Dedifferentiated amniotic fluid mesenchymal stem cell (primary cell): Measurements from ENCODE around the gene RPGRIP1L.

ENCODE experiments used
- DNase-seq: peaks from one replicate; pipeline ENCODE4 v3.0.0-alpha.2; 2016; ENCODE audit errors: extremely low spot score

RPGRIP1L gene

GRCh38 chr16:53654946-53655345 lies 48.7 kb downstream of the RPGRIP1L start:
- no peak for DNase-seq

- DNase-seq, result no peak
These were observed 52.3 kb downstream of the RPGRIP1L start for GRCh38 chr16:53651357-53651756.

GRCh38 chr16:53646506-53646905 lies 57.2 kb downstream of the RPGRIP1L start:
- DNase-seq, result no peak

DNA sequence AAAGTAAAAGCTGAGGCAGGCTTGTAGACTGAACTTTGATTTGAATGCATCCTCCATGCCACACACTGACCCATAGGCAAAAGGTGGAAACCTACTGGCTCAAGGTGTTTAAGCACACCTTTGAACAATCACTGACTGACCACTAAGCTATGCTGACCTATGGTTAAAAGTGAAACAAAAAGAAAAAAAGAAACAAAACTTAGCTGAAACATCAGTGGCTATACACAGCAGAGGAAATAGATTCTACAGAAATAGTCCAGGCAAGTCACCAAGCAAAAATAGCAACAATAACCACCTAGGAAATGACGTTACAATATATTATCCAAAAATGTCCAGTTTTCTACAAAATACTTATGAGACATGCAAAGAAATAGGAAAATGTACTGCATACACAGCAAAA lies 60.2 kb downstream of the RPGRIP1L start:
- DNase-seq, result no peak

DNA sequence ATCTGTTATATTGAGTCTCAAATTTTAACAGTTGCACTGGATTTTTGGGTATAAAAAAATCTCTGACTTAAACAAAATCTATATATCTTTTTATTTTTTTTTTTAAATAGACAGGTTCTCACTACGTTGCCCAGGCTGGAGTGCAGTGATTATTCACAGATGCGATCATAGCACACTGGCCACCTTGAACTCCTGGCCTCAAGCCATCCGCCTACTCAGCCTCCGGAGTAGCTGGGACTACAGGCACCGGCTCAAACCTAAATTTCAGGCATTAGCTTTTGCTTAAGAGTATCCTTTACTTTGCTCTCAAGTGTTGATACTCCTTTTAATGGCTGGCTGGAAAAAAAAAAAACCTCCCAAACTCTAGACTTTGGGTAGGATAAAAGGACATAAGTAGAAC lies 61.6 kb downstream of the RPGRIP1L start:
- DNase-seq, result no peak

DNA sequence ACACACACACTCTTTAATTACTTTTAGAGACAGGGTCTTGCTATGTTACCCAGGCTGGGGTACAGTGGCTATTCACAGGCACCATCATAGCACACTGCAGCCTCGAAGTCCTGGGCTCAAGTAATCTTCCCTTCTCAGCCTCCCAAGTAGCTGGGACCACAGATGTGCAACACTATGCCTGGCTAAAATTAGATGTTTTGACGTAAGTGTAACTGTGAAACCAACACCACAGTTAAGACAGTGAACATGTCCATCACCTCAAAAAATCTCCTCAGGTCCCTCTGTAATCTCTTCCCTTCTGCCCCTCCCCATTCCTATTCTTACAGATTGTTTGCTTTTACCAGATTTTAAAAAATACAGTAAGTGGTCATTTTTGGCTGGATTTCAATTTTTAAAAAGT lies 66.7 kb downstream of the RPGRIP1L start:
- DNase-seq, result no peak

DNA sequence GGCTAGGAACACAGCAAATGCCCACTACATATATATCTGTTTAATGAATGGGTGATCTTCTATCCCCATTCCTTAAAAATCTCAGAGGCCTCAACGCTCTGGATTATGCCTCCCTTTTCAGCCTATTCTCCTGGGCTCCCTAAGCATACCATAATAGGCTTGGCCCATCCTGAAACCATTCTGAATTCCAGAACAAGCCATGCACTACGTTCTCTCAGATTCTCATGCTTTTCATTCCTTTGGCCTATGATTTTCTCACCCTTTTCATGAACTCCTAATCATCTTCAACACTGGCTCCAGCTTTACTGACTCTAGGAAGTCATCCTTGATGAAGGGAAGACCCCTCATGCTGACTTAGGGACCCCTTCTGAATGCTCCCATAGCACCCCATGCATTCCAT lies 71.1 kb downstream of the RPGRIP1L start:
- DNase-seq, result no peak

DNA sequence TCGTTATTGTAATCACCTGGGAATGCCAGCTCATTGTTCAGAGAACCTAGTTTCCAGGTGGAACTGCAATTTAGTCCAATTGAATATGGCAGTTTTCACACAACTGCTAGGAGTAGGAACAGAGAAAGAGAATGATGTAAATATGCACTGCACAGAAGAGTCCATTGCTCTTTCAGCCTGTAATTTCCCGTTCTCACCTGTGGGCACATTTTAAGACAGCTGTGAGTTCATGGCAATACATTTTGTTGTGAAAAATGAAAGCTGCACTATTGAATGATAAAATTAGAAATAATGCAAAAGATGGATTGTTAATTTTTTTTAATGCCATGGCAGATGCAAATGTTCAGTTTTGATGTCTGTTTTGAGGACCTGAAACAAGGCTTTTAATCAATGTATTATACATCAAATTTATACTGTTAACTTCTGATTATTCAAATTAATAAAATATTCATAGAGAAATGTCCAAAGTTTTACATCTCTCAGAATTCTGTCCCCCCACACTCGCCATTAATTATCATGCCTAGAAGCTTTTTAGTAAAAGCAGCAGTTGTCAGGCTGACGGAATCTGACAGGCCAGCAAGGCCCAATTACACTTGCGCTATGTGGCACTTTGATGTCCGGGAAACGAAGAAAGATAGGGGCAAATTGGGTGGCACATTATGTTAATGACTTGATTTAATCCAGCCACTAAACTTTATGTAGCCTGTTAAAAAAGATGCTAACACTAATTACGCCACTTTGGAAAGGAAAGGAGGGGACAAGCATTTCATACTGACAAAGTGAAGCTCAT lies 72.2 kb downstream of the RPGRIP1L start:
- no peak for DNase-seq

GRCh38 chr16:53629607-53630312 lies 73.9 kb downstream of the RPGRIP1L start:
- DNase-seq, result no peak

GRCh38 chr16:53629151-53629550 lies 74.5 kb downstream of the RPGRIP1L start:
- no peak for DNase-seq

DNA sequence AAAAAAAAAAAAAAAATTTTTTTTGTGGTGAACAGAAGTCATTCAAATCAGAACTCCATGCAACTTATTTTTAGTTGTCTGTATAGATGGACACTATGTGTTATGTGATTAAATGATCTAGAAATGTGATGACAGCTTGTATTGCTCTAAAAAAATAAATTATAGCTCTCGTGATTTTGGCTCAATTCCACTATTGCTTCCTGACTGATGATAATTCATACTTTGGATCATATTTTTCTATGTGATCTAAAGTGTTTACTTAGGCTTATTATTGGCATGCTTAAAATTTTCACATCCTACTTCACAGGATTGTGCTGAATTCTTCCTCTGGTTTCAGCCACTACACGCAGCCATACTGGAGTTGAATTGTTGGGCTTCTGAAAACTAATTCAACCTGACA lies 76.8 kb downstream of the RPGRIP1L start:
- DNase-seq, result no peak

DNA sequence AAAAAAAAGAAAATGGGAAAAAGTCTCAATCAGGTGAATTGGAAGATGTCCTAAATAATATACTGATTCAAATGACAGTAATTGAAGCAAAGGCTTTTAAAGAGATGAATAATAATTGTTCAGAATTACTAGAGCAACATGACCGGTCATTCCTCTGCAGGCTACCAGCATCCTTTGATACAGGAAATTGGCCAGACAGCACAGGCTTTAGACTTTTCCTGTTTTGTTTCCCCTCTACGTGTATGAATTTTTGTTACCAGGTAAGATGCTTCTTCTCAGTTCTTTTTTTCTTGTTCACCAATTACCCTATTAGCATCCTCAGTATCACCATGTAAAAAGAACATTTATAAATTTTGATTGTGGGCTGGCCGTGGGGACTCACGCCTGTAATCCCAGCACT lies 77.5 kb downstream of the RPGRIP1L start:
- DNase-seq, result no peak

DNA sequence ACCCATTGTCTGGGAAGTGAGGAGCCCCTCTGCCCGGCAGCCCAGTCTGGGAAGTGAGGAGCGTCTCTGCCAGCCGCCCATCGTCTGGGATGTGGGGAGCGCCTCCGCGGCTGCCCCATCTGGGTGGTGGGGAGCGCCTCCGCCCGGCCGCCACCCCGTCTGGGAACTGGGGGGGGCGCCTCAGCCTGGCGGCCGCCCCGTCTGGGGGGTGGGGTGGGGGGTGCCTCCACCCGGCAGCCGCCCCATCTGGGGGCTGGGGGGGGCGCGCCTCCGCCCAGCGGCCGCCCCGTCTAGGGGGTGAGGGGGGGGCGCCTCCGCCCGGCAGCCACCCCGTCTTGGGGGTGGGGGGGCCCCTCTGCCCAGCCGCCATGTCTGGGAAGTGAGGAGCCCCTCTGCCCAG lies 78.4 kb downstream of the RPGRIP1L start:
- no peak for DNase-seq

DNA sequence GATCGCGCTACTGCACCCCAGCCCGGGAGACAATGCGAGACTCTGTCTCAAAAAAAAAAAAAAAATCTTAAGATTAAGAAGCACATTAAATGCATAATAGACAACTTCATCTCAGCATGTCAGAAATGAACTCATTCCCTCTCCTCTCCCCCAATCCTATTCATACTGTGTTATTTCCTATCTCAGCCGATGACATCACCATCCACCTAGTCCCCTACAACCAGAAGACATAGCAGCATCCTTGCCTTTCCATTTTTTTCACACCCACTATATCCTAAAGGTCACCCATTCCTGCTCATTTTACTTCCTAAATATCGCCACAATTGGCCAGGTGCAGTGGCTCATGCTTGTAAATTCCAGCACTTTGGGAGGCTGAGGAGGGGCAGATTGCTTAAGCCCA lies 81.3 kb downstream of the RPGRIP1L start:
- no peak for DNase-seq

DNA sequence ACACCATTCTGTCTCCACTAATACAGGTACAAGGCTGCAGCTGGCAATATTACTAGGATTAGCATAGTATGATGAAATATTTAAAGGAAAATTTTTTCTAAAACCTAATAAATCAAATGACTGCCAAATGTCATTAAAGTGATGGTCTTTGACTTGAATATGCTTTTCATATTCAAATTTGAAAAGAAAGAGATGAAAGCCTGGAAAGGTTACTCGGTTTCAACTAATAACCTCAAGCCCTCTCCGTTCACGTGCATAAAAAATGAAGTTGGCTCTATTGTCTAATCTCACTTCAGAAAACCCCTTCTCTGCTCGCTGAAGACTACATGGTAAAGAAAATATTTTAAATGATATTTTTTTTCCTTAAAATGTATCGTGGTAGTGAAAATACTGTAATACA lies 83.2 kb downstream of the RPGRIP1L start:
- no peak for DNase-seq

DNA sequence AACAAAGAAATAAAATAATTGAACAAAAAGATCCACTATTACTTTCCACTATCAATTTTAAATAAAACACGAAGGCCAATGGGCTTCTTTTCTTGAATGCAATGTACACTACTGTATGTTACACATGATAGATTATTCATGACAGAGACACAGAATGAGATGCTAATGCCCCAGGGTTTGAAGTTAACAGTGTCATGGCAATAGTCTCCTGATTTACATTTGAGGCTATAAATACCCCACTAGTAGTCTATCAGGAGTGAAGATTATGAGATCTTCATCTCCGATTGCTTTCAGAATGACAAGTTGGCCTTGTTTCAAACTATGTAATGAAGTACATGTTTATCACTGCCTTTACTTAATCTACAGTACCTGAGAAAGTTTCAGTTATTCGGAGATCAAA lies 84.4 kb downstream of the RPGRIP1L start:
- no peak for DNase-seq

GRCh38 chr16:53614346-53614745 lies 89.3 kb downstream of the RPGRIP1L start:
- DNase-seq, result no peak

- no peak for DNase-seq
These were observed 91.7 kb downstream of the RPGRIP1L start for GRCh38 chr16:53612003-53612402.

- no peak for DNase-seq
These were observed 92.4 kb downstream of the RPGRIP1L start for GRCh38 chr16:53611179-53611696.

GRCh38 chr16:53609536-53609935 lies 94.1 kb downstream of the RPGRIP1L start:
- no peak for DNase-seq

DNA sequence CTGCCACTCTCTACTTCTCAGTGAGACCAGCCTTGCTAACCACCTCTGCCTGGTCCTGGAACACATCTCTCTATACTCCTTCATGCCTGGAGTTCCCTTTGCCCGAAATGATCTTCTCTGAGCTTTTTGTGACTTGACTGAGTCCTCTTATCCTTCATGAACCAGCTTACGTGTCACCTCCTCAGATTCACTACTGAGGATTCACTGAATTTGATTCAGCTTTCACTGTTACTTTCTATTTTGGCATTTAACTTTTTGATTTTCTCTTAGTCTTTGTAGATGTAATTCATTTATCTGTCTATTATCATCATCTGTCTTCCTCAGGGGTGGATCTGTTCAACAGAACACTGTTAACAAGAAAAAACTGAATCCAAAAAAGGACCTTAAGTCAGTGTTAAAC lies 95.6 kb downstream of the RPGRIP1L start:
- DNase-seq, result no peak

DNA sequence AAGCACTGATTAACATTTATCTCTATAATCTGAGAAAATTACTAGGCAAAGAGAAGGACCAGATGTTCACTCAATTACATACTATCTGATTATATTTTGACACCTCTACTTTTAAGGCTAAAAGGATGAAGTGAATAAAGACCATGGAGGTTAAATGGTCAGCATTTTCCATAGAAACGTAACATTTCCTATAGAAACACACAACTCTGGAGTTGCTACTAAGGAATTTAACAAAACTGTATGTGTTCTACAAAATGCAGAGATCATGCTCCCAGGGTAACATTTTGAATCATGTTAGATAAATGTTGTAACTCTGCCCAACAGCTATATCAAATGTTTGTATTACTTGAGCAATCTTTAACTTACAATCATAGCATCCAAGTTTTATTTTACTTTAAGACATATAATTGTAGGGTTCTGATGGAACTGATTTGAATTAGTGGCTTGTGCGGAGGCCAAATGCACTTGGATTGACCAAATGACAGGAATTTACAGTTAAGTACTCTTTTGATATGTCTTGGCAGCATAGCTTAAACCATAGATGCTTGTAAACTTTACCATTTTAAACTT lies 97.7 kb downstream of the RPGRIP1L start:
- no peak for DNase-seq

DNA sequence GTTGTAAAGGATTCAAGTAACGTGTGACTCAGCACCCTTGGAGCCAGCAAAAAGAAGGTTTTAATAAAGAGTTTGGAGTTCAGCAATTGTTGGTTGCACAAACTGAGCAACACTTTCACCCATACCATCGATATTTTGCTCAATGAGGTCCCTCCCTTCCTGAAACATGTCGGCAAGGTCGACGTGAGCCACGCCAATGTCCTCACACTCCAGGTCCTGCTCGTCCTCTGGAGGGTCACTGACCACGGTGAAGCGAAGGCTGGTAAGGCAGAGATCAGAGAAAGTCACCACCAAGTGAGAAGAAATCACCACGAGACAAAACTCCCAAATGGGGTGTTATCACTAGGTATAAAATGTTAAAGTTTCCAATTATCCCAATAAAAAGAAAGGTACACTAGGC lies 98.3 kb downstream of the RPGRIP1L start:
- no peak for DNase-seq
